Stimulated activated CD8-positive, alpha-beta memory T cell treated with anti-CD3 and anti-CD28 coated beads, Interleukin-7, amount 100 ng/mL, for 24 hours (primary cell): Measurements from ENCODE around the gene UTF1.

ENCODE experiments used
- DNase-seq: peaks from one replicate; pipeline ENCODE4 v3.0.0-alpha.2; 2020; ENCODE audit warnings: low read depth

Gene UTF1

GRCh38 chr10:133247681-133248333, 17.8 kb downstream of the UTF1 start:
- no peak for DNase-seq

GRCh38 chr10:133248334-133248715, 18.3 kb downstream of the UTF1 start:
- DNase-seq = no peak

- DNase-seq = no peak
Measured at GRCh38 chr10:133249094-133249780, 19.2 kb downstream of the UTF1 start.

GRCh38 chr10:133249975-133250754, 20.1 kb downstream of the UTF1 start:
- DNase-seq = no peak

- DNase-seq = no peak
Measured at GRCh38 chr10:133251388-133252222, 21.6 kb downstream of the UTF1 start.

GRCh38 chr10:133252223-133252552, 22.2 kb downstream of the UTF1 start:
- no peak for DNase-seq

- no peak for DNase-seq
Measured at GRCh38 chr10:133253361-133253955, 23.4 kb downstream of the UTF1 start.

GRCh38 chr10:133254421-133255120, 24.6 kb downstream of the UTF1 start:
- no peak for DNase-seq

GRCh38 chr10:133255323-133255722, 25.3 kb downstream of the UTF1 start:
- DNase-seq = no peak

- DNase-seq = no peak
Measured at GRCh38 chr10:133257489-133258065, 27.6 kb downstream of the UTF1 start.

- no peak for DNase-seq
Measured at GRCh38 chr10:133258066-133258817, 28.2 kb downstream of the UTF1 start.

- DNase-seq = peak; percentile 80
Measured at GRCh38 chr10:133258818-133259601, 29.0 kb downstream of the UTF1 start.

- no peak for DNase-seq
Measured at GRCh38 chr10:133259602-133259989, 29.6 kb downstream of the UTF1 start.

GRCh38 chr10:133260895-133261725, 31.1 kb downstream of the UTF1 start:
- DNase-seq = peak; percentile 35

GRCh38 chr10:133261726-133262325, 31.8 kb downstream of the UTF1 start:
- DNase-seq = peak; percentile 69

- DNase-seq = no peak
Measured at GRCh38 chr10:133262696-133263095, 32.7 kb downstream of the UTF1 start.

- no peak for DNase-seq
Measured at GRCh38 chr10:133263674-133264073, 33.7 kb downstream of the UTF1 start.

GRCh38 chr10:133264461-133264860, 34.4 kb downstream of the UTF1 start:
- no peak for DNase-seq
